ENCODE data around the gene TMEM63A.
A peak's percentile ranks its signal among the peaks of the same experiment; 100 is the strongest.

- TF ChIP-seq RAD51 (IDR thresholded peaks at IDR 0.05; ENCODE audit: borderline replicate concordance) (no peak), TFDP2 (CRISPR knock-in tag; IDR thresholded peaks at IDR 0.05) (no peak), CTCF (CRISPR knock-in tag; IDR thresholded peaks at IDR 0.05) (peak; percentile 33; the same call in 1 of the 2 replicates), HMG20A (CRISPR knock-in tag; IDR thresholded peaks at IDR 0.05; ENCODE audit: borderline replicate concordance) (0 out of 2 replicates have a peak, but pooled peaks have one; percentile 19), ATM (IDR thresholded peaks at IDR 0.05; ENCODE audit: borderline replicate concordance) (no peak), ZNF446 (CRISPR knock-in tag; IDR thresholded peaks at IDR 0.05) (no peak), IRF1 (CRISPR knock-in tag; IDR thresholded peaks at IDR 0.05; ENCODE audit: low read depth) (no peak), PHB2 (IDR thresholded peaks at IDR 0.05; ENCODE audit: partially characterized antibody) (no peak), PBX3 (CRISPR knock-in tag; IDR thresholded peaks at IDR 0.05; ENCODE audit: borderline replicate concordance) (no peak), PHF21A (CRISPR knock-in tag; IDR thresholded peaks at IDR 0.05) (no peak), ZBTB44 (CRISPR knock-in tag; IDR thresholded peaks at IDR 0.05) (no peak)
Measured at GRCh38 chr1:225878282-225878681, 3.9 kb downstream of the TMEM63A start.

Data from HepG2 (cell line).